ENCODE results near the gene PTGDS.

PTGDS gene

GRCh38 chr9:137014776-137015539, 37.7 kb downstream of the PTGDS start:
- no peak for TF ChIP-seq CTCF (IDR thresholded peaks at IDR 0.05; ENCODE audit: low read depth, low read length)
- DNase-seq (ENCODE audit: extremely low read depth, low read depth), result no peak

GRCh38 chr9:137015540-137015930, 38.2 kb downstream of the PTGDS start:
- no peak for DNase-seq (ENCODE audit: extremely low read depth, low read depth)
- TF ChIP-seq CTCF (IDR thresholded peaks at IDR 0.05; ENCODE audit: low read depth, low read length), result no peak

GRCh38 chr9:137015976-137016375, 38.7 kb downstream of the PTGDS start:
- DNase-seq (ENCODE audit: extremely low read depth, low read depth), result no peak
- TF ChIP-seq CTCF (IDR thresholded peaks at IDR 0.05; ENCODE audit: low read depth, low read length), result no peak

GRCh38 chr9:137016436-137016835, 39.1 kb downstream of the PTGDS start:
- TF ChIP-seq CTCF (IDR thresholded peaks at IDR 0.05; ENCODE audit: low read depth, low read length), result no peak
- DNase-seq (ENCODE audit: extremely low read depth, low read depth), result no peak

- TF ChIP-seq CTCF (IDR thresholded peaks at IDR 0.05; ENCODE audit: low read depth, low read length), result no peak
- no peak for DNase-seq (ENCODE audit: extremely low read depth, low read depth)
Measured at GRCh38 chr9:137017071-137017470, 39.8 kb downstream of the PTGDS start.

- no peak for DNase-seq (ENCODE audit: extremely low read depth, low read depth)
- no peak for TF ChIP-seq CTCF (IDR thresholded peaks at IDR 0.05; ENCODE audit: low read depth, low read length)
Measured at GRCh38 chr9:137017791-137018497, 40.6 kb downstream of the PTGDS start.
